HEK293 (cell line): ENCODE results near the gene NEU4.

Experiments
- BCL11A ChIP-seq: fragments of 450-650 bp; formaldehyde crosslinking; IDR thresholded peaks from 2 replicates; pipeline ENCODE4 v1.5.1; 2016; ENCODE audit warnings: low read depth, missing biosample characterization, missing genetic modification characterization
- ZBTB20 ChIP-seq: fragments of 450-650 bp; formaldehyde crosslinking; IDR thresholded peaks from 2 replicates; pipeline ENCODE4 v1.5.1; 2016; ENCODE audit warnings: missing biosample characterization, missing genetic modification characterization
- ZNF544 ChIP-seq: fragments of 450-650 bp; formaldehyde crosslinking; IDR thresholded peaks from 2 replicates; pipeline ENCODE4 v1.5.0; 2017; ENCODE audit warnings: missing biosample characterization, missing genetic modification characterization
- ZNF664 ChIP-seq: fragments of 450-650 bp; formaldehyde crosslinking; IDR thresholded peaks from 2 replicates; pipeline ENCODE4 v1.5.1; 2016; ENCODE audit warnings: missing biosample characterization, missing genetic modification characterization
- ZSCAN23 ChIP-seq: fragments of 450-650 bp; formaldehyde crosslinking; IDR thresholded peaks from 2 replicates; pipeline ENCODE4 v1.5.1; 2016; ENCODE audit warnings: missing biosample characterization, missing genetic modification characterization
- TF ChIP-seq, protein P1 (sequence below): fragments of 450-650 bp; formaldehyde crosslinking; IDR thresholded peaks from 2 replicates; pipeline ENCODE4 v1.5.1; 2016; ENCODE audit warnings: missing biosample characterization, missing genetic modification characterization

DNA sequence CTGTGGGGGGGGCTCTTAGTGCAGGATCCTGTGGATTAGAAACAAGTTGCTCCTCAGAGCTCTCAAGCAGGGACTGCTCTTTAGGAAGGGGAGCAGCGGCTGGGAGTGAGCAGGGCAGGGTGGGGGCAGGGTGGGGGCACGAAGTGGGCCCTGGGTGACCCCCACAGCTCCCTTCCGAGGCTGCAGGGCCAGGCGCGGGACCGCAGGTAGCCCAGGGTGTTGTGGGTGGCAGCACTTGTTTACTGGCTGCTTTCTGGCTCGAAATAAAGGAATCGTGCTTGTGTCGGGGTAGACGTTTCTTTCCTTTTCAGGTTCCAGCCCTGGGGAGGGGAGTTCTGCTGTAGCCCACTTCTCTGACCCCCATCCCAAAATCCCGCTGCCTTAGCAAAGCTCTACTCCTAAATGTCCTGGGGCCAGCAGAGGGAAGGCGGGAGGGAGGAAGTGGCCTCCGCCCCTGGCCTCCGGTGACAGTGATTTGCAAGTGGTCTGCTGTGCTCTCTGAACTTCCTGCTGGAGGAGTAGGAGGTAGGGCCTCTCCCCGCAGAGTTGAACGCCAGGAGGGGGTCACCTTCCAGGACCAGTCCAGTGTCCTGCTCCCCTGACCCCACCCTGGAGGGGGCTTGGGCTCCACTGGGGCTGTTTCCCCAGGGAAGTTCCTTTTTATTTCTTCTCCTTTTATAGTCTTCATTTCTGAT lies 8.3 kb downstream of the NEU4 start:
- TF ChIP-seq ZSCAN23 (no peak), ZNF544 (no peak), BCL11A (no peak), ZNF664 (no peak), ZBTB20 (tag by site-specific recombination) (no peak)
- TF ChIP-seq, protein P1, sequence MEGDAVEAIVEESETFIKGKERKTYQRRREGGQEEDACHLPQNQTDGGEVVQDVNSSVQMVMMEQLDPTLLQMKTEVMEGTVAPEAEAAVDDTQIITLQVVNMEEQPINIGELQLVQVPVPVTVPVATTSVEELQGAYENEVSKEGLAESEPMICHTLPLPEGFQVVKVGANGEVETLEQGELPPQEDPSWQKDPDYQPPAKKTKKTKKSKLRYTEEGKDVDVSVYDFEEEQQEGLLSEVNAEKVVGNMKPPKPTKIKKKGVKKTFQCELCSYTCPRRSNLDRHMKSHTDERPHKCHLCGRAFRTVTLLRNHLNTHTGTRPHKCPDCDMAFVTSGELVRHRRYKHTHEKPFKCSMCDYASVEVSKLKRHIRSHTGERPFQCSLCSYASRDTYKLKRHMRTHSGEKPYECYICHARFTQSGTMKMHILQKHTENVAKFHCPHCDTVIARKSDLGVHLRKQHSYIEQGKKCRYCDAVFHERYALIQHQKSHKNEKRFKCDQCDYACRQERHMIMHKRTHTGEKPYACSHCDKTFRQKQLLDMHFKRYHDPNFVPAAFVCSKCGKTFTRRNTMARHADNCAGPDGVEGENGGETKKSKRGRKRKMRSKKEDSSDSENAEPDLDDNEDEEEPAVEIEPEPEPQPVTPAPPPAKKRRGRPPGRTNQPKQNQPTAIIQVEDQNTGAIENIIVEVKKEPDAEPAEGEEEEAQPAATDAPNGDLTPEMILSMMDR (tag by site-specific recombination), result no peak
